Fibroblast of the aortic adventitia (primary cell): ENCODE results near the gene RNF26. TPM values are rescaled to one million over a fixed set of nuclear protein-coding genes. Genes with fewer than 3 reads are reported as not detected.

Experiments
- DNase-seq: peaks from one replicate; pipeline ENCODE4 v3.0.0-alpha.2; 2010; ENCODE audit warnings: low read depth
- H3K4me3 ChIP-seq: 2 replicates; pipeline ENCODE4 v1.5.1; 2011; ENCODE audit warnings: low read depth, mild to moderate bottlenecking, control low read depth, low read length, moderate library complexity
- total RNA-seq: library from RNA; depleted of rRNA; stranded (reverse); fragments of >200 nt; gene quantifications from 2 replicates; pipeline ENCODE4 v1.2.3, GENCODE V29; 2012; ENCODE audit warnings: low replicate concordance
- TF ChIP-seq, protein P1 (sequence below): IDR thresholded peaks from 2 replicates; pipeline ENCODE4 v1.5.1; 2011; ENCODE audit warnings: mild to moderate bottlenecking, low read length, control low read depth, inconsistent platforms; ENCODE audit not compliant: insufficient read depth

The RNF26 gene
- total RNA-seq, 1 donor, result 7.1 TPM

DNA sequence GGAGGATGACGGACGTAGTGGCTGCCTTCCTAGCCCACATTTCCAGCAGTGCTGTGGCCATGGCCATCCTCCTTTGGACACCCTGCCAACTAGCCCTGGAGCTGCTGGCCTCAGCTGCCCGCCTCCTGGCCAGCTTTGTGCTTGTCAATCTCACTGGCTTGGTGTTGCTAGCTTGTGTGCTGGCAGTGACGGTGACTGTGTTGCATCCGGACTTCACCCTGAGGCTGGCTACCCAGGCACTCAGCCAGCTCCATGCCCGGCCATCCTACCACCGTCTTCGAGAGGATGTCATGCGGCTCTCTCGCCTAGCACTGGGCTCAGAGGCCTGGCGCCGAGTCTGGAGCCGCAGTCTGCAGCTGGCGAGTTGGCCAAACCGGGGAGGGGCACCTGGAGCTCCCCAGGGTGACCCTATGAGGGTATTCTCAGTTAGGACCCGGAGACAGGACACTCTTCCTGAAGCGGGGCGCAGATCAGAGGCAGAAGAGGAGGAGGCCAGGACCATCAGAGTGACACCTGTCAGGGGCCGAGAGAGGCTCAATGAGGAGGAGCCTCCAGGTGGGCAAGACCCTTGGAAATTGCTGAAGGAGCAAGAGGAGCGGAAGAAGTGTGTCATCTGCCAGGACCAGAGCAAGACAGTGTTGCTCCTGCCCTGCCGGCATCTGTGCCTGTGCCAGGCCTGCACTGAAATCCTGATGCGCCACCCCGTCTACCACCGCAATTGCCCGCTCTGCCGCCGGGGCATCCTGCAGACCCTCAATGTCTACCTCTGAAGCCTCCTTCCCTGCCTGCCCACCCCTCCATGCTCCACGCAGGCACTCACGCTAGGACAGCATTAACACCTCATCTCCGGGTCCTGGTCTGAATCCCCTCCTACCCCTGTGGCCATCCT, 1.6 kb downstream of the RNF26 start:
- TF ChIP-seq, protein P1, sequence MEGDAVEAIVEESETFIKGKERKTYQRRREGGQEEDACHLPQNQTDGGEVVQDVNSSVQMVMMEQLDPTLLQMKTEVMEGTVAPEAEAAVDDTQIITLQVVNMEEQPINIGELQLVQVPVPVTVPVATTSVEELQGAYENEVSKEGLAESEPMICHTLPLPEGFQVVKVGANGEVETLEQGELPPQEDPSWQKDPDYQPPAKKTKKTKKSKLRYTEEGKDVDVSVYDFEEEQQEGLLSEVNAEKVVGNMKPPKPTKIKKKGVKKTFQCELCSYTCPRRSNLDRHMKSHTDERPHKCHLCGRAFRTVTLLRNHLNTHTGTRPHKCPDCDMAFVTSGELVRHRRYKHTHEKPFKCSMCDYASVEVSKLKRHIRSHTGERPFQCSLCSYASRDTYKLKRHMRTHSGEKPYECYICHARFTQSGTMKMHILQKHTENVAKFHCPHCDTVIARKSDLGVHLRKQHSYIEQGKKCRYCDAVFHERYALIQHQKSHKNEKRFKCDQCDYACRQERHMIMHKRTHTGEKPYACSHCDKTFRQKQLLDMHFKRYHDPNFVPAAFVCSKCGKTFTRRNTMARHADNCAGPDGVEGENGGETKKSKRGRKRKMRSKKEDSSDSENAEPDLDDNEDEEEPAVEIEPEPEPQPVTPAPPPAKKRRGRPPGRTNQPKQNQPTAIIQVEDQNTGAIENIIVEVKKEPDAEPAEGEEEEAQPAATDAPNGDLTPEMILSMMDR, result no peak
- DNase-seq, result no peak
- H3K4me3 ChIP-seq, result peak overlapping the region; percentile 89

DNA sequence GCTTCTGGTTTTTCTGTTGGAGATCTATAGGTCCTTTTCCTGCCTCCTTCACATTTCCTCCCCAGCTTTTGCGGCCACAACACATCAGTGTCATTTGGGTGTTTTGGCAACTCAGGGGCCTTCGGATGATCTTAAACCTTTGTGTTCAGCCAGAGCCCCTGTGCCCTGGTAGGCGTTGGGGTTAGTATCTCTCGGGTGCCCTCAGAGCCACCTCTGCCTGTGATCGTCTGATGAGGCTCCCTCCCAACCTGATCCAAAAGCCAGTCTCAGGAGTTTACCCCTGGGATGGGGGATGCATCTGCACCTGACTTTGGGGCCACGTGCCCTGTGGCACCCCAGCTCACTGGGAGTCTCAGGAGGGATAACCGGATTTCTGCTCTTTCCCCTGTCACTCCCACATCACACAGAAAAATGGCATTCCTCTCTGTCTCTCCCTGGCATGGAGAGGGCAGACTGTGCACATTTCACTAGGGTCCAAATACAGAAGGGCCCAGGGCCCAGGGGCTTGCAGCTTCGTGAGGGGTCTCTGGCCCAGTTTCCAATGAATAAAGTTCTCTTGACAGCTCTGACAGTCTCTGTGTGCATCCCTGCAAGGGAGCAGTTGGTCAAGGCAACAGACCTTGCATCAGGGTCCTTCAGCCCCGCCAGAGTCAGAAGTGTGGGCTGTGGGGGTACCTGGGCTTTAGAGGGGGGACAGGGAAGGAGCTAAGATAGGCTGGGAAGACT, 2.6 kb downstream of the RNF26 start:
- H3K4me3 ChIP-seq, result no peak overlapping the region
- TF ChIP-seq, protein P1, result no peak
- no peak for DNase-seq

DNA sequence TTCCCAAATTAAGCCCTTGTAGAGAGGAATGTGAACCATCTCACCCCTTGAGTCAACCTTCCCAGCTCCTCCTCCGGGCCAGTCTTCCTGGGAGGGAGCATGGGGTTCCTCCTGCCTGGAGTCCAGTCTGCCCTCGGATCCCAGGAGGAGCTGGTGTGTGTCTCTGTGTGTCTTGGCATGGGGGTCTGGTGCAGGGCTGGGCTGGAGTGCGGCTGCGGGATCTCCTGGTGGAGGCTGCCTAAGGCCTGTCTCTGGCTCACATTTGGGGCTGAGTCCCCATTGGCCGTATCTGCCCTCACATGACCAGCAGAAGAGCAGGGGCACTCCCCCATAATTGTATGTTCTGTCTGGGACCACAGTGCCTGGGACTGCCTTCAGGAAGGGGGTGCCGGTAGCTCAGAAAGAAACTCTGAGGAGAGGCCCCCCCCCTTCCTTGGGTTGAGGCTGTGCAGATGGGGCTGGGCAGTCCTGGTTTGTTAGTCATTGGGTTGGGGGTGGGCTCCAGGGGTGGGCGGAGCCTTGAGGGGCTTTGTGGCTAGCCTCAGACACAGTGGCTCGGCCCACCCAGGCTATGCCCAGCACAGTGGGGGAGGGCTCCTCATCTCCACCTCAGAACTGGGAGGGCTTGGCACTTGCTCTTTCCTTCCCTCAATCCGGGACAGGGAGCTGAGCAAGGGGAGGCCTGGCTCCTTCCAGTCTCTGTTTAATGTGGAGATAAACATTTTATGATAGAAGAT, 3.4 kb downstream of the RNF26 start:
- no peak for DNase-seq
- peak overlapping the region; percentile 33 for H3K4me3 ChIP-seq
- TF ChIP-seq, protein P1, result no peak

DNA sequence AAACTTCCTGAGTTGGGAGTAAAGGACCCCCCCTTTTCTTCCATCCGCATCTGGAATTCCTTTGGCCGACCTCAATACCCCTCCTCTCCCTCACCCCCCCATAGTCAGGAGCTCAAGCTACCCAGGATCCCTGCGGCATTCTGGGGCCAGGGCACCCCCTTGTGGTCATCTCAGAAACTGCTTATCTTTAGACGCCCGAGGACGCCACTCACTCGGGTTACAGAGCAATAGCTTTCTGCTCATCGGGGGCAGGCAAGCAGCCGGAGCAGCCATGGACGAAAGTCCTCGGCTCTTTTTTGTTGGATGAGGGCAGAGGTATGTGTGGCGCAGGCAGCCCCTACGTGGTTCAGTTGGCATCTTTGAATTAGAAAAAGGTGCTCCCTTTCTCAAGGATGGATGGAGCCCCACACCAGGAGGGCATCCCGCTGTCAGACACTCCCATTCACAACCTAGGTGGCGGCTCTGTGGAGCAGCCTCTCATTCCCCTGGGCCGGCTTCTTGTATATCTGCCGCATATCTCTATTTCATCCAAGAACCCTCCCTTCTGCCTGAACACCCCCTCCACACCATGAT, 4.1 kb downstream of the RNF26 start:
- TF ChIP-seq, protein P1, result peak; percentile 86
- peak; percentile 79 for DNase-seq
- peak overlapping the region; percentile 40 for H3K4me3 ChIP-seq

DNA sequence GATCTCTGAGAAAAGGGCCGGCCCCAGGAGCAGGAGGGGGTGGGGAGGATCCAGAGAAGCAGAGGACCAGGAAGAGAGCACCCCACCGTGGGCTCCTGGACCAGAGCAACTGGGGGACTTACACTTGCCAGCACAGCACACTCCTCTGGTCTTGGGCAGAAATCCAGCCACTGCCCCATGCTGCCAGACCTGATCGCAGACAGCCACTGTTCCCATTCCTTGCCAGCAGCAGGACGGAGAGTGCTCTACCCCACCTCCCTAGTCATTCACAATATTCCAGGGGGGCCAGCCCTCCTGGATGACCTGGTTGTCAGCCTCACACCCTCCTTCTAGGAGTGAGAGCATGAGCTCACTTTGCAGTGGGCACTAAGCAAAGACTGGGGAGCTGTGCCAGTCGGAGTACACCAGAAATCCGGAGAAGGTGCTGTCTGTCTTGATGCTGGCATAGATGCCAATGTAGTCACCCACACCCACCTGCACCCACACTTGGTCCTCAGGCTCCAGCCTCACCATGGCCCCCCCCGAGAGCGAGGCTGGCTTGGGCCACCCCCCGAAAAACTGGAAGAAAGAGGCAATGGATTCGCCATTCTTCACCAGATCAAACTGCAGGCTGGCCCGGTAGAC, 4.8 kb downstream of the RNF26 start:
- H3K4me3 ChIP-seq, result peak overlapping the region; percentile 71
- DNase-seq, result no peak
- TF ChIP-seq, protein P1, result no peak
